Superior temporal gyrus (tissue), 1 donor: ENCODE results near the gene ZNF729.
A peak's percentile ranks its signal among the peaks of the same experiment; 100 is the strongest.
"Not testable (repeated sequence)": the region's sequence is repeated elsewhere in the genome, so short reads cannot be mapped to it uniquely, and the experiment has no call there.

Source experiments
- DNase-seq: peaks from one replicate; pipeline ENCODE4 v3.0.0-alpha.2; 2016; ENCODE audit errors: extremely low spot score

The ZNF729 gene

DNA sequence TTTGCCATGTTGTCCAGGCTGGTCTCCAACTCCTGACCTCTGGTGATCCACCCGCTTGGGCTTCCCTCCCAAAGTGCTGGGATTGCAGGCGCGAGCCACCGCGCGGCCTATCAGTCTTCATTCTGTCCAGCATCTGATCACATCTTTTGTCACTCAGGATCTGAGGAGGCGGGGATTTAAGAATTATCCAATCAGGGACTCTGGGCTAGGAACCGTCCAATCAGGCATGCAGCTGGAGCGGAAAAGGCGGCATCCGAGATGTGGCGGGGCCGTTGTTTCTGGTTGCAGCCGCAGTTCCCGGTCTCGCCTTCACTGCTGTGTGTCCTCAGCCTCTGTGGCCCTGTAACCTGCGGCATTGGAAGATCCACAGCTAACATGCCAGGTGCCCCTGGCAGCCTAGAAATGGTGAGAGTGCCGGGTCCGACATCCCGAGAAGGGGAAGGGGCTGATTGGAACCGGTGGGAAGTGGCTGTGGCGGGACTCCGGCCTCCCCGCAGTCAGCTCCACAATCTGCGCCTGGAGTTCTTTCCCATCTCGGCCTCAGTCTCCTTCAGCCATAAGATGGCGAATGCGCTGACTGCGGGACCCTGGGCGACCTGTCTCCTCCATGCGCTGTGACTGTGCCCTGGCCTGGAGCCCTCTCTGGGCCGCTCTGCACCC is at the start of gene ZNF729:
Gene ZNF729, plus strand, starts transcription at position 291 of the 660 bp plus-strand sequence. Its CDS starts 85 bp downstream, at position 376.
- peak; percentile 8 for DNase-seq

DNA sequence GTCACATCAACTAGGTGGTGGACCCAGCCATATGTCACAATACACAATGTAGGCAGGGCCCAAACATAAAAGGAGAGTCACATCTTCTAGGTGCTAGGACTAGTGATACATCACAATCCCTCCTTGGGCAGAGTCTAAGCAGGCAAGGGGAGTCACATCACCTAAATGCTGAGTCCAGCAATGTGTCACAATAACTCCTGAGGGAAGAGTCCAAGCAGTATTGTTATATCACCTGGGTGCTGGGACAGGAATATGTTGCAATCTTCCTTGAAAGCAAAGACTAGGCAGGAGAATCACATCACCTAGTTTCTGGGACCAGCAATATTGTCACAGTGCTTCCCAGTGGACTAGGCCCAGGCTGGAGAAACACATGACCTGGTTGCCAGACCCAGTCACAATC is 29.4 kb upstream of the ZNF729 start:
- no peak for DNase-seq

DNA sequence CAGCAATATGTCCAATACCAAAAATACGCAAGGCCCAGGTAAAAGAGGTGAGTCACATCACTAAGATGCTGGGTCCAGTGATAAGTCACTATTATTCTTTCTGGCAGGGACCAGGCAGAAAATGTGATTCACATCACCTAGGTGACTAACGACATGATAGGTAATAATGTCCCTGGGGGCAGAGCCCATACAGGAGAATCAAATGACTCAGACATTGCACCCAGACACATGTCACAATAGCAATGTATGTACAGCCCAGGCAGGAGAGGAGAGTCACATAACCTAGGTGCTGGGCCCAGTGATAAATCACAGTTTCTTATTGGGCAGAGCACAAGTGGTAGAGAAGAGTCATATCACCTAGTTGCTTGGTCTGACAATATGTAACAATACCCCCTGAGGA is 28.9 kb upstream of the ZNF729 start:
- DNase-seq = no peak

DNA sequence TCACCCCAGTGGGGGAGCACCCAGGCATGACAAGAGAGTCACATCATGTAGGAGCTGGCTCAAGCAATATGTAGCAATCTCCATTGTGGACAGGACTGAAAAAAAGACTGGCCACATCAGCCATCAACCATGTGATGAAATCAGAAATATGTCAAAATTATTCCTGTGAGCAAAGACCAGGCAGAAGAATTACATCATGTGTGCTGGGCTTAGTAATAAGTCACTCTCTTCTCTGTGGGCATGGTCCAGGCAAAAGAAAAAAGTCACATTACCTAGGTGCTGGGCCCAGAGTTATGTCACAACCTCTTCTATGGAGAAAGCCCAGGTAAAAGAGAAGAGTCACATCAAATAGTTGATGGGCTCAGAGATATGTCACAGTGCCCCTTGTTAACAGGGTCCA is 28.3 kb upstream of the ZNF729 start:
- no peak for DNase-seq

DNA sequence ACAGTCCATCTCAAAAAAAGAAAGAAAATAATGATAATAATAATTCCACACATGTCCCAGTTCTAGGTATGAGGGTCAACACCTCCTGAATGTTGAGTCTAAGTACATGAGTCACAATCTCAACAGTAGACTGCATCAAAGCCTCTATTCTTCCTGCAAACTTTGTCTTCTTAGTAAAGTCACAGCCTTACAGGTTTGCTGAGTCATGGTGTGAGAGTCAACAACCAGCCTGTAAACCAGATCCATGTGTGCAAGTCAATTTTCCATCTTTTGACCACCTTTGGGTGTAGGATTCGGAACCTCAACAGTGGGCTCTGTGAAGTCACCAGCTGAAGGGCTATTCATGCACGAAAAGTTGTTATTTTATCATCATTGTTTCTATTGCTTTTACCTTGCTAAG is 25.7 kb upstream of the ZNF729 start:
- no peak for DNase-seq

DNA sequence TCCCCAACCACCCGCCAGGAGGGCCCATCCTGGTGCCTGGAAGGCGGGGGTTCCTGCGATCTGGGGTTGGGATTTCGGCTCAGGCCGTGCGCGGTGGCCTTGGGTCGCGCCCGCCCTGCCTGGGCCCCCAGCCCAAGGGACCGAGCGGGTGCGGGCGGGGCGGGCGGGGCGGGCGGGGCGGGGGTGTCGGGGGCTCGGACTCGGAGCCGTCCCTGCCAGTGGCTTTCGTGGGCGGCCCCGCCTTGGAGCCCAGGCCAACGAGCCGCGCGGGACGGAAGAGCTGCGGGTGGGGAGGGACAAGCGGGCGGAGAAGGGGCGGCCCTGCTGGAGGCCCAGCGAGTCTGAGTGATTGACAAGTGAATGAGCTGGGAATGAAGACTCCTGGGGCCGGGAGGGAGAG is 24.6 kb upstream of the ZNF729 start:
- no peak for DNase-seq

DNA sequence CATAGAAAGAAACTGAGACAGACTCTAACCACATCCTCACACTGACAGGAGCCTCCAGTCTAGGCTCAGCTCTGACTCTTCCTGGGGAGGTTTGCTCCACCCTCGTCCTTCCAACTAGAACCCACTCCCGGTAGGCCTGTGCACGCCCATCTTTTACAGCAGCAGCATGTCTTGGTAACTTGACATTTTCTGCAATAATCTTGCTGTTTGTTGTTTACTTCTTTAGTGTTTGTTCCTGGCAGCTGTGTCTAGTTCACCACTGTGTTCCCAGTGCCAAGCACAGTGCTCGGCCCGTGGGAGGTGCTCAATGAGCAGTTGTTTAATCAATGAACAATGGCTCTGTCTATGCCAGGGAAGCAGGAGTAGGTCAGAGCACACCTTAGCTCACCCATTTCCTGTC is 23.1 kb upstream of the ZNF729 start:
- DNase-seq = no peak

DNA sequence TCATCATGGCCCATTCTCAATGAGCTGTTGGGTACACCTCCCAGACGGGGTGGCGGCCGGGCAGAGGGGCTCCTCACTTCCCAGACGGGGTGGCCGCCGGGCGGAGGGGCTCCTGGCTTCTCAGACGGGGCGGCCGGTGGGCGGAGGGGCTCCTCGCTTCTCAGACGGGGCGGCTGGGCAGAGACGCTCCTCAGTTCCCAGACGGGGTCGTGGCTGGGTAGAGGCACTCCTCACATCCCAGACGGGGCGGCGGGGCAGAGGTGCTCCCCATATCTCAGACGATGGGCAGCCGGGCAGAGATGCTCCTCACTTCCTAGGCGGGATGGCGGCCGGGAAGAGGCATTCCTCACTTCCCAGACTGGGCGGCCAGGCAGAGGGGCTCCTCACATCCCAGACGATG is 35.3 kb downstream of the ZNF729 start:
- not testable (repeated sequence) for DNase-seq

DNA sequence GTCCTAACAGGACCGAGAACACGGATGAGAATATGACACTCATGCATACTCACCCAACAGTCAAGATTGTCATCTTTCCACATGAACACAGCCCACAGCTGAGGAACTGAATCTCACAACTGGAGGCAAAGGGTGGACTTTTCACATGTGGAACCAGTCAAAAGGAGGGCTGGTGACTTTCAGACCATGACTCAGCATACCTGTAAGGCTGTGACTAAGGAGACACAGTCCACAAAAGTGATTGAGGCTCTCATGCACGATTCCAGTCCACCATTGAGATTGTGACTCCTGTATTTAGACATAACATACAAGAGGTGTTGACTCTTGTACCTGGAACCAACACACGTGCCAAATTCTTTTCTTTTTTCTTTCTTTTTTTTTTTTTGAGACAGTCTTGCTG is 40.0 kb downstream of the ZNF729 start:
- DNase-seq = no peak

DNA sequence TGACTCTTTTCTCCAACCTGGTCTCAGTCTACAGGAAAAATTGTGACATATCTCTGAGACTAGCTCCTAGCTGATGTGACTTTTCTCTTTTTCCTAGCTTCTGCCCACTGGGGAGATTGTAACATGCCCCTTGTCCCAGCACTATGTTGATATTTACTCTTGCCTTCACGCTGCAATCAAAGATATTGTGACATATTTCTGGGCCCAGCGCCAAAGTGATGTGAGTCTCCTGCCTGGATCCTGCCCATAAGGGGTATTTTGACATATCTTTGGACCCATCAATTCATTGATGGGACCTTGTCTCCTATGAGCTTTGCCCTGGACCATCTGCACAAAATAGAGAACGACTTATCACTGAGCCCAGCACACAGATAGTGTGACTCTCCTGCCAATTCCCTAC is 41.1 kb downstream of the ZNF729 start:
- no peak for DNase-seq

DNA sequence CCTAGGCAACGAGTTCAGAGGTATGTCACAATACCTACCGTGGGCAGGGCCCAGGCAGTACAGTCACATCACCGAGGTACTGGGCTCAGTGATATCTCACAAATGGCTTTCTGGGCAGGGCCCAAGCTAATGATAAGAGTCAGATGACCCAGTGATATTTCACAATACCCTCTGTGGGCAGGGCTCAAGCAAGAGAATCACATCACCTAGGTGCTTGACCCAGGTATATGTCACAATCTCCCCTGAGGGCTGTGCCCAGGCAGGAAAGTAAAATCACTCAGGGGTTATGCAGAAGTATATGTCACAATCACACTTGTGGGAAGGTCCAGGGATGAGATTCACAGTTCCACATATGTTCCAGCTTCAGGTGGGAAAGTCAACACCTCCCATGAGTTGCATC is 45.3 kb downstream of the ZNF729 start:
- DNase-seq = no peak

DNA sequence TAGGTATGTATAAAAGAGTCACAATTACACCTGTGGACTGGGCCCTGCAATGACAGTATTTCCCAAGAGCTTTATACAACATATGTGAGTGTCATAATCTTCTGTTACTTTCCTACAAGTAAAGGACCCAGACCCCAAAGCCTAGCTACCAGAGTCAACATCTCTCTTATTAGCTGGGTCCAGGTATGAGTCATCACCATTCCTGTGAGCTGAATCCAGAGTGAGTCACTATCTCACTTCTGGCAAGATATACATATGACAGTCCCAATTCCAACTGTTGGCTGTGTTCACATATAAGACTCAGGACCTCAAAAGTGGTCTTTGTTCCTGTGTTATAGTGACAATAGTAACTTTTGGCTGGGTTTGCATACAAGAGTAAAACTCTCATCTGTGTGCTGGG is 46.7 kb downstream of the ZNF729 start:
- no peak for DNase-seq

DNA sequence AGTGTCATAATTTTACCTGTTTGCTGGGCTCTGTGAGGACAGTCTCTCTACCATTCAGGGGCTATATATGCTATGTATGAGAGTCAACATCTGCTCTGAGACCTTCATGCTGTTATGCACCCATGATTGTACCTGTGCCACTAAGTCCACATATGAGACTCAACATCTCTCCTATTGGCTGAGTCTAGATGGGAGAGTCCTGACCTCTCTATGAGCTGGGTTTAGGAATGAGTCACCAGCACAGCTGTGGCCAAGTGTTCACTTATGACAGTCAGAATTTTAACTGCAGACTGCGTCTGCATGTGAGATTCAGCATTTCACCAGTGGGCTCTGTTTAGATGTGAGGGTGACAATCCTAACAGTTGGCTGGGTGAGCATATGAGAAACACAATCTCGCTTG is 49.5 kb downstream of the ZNF729 start:
- no peak for DNase-seq

DNA sequence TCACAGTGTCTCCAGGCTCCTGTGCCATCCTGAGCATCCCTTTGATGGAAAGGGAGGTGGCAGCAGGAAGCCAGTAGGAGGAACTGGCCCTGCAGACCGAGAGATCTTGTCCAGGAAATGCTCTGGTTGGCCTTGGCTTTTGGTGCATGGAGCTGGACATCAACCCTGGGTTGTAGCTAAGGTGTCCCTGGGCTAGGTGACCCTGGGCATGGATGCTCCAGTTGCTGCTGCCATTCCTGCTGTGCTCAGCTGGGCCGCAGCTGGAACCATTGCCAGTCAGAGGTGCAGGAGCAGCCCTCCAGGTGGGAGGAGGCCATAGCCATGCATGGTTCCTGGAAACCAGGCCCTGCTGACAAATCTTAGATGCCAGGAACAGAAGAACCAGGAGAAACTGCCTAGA is 68.4 kb downstream of the ZNF729 start:
- no peak for DNase-seq
